NCI-H2029 (cell line): Measurements from ENCODE around the gene PRLR.

ENCODE experiments used
- DNase-seq: peaks from one replicate; lab custom pipeline; 2025; lab: John Stamatoyannopoulos, UW

PRLR gene

DNA sequence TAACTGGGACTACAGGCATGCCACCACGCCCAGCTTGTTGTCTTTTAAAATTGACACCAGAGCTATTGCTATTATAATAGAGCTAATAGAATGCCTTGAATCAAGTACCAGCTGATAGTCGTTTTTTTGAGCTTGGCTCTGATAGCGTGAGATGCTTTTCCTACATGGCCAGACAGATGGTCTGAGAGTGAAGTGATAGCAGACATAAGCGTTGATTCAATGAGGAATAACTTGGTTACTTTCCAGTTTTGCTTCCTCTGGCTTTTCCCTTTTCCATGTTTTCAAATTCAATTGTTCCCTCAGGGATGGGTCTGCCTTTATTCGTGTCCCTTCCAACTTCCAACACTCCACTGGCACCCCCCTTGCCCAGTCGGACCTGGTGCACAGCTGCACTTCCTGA, 197.9 kb downstream of the PRLR start:
- DNase-seq = no peak

DNA sequence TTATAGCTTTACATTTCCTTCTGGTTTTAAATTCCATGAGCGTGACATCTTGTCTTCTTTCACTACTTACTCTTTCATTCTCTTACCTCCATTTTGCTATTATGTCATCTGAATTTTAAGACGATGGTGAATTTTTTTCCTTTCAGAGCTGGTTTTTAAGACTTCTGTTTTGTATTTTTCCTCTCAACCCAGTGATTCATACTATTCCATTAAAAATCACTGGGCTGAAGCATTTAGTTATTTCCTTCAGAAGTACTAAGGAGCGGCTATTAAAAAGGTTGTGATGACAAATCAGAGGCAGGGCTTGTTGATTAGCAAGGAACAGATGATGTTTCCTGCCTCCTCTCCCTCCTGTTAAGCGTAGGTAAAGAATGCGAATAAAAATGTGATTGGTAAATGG, 199.0 kb downstream of the PRLR start:
- no peak for DNase-seq

DNA sequence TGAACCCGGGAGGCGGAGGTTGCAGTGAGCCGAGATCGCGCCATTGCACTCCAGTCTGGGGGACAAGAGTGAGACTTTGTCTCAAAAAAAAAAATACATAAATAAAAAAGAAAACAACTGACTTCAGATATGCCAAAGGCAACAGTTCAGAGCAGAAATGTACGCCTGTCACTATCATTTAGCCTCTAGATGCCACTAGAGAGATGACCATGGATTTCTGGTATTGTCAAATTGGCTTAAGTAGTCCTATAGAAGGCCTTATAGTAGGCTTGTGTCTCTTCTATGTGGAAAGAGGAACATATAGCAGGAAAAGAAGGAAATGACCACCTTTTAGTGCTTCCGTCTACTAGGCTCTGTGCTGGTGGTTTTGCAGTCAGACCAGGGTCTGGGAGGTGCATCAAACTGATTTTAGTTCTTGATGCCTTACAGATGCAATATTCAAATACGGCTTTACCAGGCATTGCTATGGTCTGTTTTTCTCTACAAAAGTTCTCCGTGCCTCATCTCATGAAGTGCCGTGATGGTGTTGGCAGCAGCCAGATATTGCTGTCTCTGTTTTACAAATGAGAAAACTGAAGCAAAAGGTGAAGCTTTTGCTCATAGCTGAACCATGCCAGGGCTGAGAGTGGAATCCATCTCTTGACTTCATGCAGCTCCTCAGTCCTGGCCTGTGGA, 199.7 kb downstream of the PRLR start:
- DNase-seq = no peak

DNA sequence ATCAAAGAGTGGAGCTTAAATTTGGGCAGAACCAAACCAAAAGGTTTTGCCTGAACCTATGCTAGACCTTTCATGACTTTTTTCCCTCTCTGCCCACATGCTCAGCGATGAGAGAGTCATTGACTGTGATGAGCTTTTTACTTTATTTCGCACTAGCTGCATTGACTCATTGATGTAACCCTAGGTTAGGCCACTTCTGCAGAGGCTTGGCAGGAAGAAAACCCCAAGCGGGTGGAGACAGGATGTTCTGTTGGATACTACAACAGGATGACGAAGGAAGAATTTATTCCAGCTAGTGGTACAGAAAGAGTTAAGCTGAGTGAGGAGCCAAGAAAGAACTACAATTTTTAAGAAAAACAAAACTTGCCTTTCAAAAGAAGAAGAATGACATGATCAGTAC, 201.0 kb downstream of the PRLR start:
- DNase-seq = no peak

DNA sequence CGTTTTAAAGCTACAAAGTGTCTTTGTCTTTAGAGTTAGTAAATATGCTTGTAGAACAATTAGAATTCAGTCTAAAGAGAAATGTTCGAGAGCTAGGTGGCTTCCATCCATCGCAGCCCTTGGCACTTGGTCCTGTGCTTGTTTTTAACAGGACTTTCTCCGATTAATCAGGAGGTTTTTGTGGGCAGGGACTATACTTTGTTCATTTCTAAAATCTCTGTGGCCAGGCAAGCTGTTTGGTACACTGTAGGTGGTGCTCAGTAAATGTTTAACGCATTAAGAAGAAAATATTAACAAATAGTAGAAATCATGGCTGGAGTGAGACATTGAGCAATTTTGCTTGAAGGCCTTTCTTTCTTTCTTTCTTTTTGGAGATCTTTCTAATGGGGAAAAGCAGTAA, 203.3 kb downstream of the PRLR start:
- no peak for DNase-seq

DNA sequence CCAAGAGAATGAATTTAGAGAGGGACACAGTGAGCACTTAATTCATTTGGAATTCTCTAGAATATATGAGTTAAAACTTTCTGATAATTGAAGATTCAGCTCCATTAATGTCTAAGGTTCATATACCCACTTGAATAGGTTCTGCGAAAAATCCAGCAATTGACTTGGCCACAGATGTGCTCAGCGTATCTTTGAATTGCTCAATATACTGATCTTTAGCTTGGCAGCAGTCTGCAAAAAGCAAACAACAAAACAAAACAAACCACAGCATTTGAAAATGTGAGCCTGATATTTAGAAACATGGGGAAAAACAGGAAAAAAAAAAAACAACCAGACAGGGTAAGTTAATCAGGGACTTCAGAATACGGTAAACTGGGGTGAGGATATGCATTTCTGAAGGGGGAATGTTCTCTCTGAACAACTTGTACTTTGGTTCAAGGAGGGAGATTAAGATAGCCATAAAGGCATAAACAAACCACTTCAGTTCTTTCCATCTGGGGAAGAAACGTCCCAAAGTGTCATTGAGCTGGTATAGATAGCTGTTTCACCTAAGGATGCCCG, 203.9 kb downstream of the PRLR start:
- DNase-seq = no peak

DNA sequence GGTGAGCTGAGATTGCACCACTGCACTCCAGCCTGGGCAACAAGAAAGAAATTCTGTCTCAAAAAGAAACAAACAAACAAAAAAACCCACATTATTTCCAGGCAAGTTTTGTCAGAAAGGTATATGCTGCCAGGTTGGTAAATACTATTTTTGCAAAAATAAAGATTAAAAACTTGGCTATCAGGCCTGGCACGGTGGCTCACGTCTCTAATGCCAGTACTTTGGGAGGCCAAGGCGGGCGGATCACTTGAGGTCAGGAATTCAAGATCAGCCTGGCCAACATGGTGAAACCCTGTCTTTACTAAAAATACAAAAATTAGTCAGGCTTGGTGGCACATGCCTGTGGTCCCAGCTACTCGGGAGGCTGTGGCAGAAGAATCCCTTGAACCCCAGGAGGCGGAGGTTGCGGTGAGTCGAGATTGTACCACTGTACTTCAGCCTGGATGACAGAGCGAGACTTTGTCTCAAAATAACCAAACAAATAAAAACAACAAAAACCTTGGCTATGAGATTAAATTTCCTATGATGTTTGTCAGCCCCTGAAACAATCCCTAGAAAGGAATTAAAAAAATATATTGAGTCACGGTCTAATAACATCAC, 205.3 kb downstream of the PRLR start:
- no peak for DNase-seq

DNA sequence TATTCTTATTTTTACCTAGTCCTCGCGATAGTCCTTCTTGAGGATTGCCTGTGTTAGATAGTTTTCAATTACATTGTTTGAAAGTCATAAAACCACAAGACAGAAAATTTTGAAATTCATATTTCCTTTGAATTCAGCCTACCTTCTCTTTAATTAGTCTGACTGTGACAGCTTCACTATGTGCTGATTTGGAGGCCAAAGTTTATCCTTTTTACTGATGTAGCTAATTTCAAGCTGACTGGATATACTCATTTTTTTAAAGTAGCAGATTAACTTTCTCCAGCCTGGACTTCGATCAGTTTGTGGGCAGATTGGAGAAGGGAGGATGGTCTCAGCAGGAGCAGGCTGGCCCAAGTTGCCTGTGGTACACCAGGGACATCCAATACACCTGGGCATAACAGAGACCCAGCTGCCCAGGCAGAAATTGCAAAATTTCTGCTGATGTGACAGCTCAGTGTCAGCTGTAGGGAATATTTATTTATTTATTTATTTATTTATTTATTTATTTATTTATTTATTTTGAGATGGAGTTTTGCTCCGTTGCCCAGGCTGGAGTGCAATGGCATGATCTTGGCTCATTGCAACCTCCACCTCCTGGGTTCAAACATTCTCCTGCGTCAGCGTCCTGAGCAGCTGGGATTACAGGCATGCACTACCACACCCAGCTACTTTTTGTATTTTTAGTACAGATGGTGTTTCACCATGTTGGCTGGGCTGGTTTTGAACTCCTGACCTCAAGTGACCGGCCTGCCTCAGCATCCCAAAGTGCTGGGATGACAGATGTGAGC, 206.7 kb downstream of the PRLR start:
- DNase-seq = no peak

DNA sequence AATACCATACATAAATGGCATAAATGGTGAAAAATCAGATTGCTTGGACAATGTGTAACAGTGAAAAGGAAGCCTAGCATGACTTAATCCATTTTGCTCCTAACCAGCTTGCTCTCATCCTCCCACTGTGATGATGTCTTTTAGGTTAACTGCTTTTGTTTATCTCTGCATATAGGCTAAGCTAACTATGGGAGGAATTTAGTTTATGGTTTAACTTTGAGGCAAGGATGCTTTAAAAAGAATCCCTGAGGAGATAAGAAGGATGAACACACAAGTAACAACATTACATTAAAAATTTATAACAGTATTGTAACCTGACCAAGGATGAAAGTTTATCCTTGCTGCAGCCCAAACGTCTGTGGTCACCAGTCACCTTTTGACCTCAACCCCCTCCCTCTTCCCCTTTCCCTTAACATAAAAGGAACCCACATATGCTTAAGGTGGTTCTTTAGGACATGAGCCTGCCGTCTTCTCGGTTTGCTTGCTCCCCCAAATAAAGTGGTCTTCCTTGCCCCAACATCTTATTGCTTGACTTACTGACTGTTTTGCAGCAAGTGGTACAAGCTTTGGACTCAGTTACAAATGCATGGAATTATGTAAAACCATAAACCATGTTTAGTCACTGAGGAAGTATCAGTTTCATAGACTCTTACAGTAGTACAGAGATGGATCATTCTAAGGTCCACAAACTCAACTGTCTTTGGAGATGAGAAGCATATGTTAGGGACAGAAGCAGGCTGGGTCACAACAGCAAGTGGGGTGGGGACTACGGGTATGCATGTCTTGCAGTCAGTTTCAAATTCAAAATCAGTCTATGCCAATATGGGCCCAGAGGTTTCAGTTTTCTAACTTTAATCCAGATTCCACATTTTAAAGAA, 213.9 kb downstream of the PRLR start:
- no peak for DNase-seq

DNA sequence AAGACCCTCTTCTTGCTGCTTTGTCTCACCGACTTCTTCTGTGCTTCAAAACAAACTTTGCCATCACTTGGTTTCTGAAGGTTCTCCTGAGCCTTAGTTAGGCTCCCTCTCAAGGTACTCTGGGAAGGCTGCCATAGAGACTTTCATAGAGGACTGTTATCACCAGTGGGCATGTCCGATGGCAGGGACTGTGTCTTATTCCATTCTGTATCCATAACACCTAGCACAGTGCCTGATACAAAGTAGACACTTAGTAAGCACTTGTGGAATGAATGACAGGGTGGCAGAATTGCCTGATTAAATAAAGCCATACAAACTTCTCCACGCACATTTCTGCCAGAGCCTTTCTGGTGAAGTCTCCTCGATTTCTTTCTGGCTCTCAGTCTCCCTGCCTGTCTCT, 215.2 kb downstream of the PRLR start:
- no peak for DNase-seq

DNA sequence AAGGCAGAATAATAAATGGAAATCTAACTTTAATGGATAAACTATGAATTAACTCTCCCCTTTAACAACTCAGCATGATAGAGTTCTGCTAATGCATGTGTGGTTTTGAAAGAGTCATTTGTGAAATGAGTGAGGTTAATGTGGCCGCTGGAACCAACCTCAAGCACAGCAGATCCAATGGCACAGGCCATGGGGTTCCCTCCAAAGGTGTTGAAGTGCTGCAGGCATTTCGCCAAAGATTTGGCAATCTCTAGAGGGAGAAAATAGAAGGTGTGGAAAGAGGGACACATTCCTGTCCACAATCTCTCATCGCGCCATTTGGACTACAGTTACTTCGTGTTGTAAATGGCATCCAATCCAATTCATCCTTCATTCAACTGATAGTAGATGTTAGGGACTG, 217.5 kb downstream of the PRLR start:
- DNase-seq = no peak

DNA sequence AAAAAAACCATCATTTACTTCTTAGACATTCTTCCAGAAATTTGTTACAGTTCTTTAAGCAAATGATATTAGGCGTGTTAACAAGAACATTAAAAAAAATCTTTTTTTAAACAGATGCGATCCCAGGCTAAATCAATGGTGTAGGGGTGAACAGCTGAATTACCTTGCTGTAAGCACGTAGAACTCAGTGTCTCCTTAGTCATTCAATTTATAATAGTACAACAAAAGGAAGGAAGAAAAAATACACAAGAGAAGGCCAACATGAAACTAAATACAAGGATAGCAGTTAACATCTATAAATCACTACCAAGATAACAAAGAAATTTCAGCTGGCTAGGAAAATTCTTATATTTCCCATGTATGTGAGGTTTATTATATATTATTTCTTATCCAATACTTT, 217.9 kb downstream of the PRLR start:
- no peak for DNase-seq

DNA sequence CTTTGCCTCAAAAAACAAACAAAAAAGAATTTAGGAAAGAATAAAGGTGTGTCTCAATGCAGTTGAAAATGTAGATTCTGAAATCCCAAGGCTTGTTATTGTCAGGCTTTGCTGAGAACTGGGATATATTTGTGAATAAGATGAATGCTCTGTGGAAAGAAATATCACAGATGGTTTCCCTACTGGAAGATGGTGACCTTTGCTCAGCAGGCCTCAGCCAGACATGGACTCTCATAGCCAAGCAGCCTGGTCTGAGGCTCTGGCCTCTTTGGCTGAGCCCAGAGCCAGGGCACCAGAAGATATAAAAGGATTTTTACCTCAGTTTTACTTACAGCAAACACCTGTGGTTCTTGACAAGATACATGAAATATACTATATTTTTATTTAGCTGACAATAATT, 219.6 kb downstream of the PRLR start:
- DNase-seq = no peak

DNA sequence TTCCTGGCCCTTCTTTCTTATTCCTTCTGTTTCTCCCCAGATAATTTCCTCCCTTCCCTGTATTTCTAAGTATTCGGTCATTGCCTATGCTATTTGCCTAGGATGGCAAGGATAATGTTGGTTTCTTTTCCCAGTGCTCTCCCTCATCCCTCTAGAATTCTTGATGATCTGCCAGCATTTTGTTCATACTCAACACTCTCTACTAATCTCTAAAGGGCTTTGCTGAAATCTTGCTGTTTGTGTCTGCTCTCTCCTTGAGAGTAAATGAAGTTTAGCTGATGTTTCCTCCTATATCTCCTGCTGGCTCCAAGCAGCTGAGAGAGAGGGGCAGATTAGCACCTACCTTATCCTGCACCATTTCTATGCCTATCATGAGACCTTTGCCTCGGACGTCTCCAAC, 220.6 kb downstream of the PRLR start:
- DNase-seq = no peak

DNA sequence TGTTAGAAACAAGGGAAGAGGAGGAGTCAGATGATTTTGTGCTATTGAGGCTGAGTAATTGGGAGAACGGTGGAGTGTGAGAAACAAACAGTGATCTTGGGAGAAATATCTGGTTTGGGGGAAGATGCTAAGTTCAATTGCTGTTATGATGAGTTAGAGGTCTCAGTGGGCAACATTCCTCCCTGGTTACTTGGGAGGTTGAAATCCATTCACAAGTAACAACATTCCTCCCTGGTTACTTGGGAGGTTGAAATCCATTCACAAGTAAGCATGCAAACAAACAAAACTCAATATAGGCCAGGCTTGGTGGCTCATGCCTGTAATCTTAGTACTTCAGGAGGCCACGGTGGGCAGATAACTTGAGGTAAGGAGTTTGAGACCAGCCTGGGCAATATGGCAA, 221.3 kb downstream of the PRLR start:
- no peak for DNase-seq

DNA sequence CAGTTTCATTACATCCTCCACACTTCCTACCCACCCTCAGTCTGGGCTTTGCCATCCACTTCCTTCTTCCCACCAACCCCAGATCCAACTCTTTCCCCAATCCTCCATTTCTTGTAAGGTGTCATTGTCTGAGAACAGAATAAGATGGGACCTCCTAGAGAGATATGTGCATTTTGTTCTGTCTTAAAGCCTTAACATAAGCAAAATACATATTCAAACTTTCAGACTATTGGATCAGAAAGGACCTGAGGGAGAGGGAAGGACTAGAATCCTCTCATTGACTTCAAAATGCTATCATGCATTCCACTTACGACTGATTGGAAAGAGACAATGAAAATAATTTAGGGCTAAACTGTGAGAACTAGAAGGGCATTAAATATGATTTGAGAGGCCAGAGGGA, 225.5 kb downstream of the PRLR start:
- no peak for DNase-seq

DNA sequence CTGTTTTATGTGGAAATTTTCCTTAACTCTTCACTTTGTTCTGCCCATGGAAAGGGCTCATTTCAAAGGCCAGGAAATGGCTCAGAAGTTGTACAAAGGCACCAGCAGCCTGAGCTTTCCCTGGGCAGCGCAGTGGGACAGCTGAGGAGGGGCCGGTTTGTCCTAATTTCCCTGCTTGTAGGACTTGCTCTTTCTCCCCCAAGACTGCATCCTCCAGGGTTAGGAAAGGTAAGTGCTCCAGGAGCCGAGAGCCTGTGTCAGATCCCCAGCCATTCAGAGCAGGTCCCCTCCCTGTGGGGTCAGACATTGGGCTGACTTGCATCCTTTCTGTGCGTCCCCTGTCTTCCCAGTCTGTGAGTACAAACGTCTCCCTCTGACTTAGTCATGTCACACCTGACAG, 226.1 kb downstream of the PRLR start:
- no peak for DNase-seq

DNA sequence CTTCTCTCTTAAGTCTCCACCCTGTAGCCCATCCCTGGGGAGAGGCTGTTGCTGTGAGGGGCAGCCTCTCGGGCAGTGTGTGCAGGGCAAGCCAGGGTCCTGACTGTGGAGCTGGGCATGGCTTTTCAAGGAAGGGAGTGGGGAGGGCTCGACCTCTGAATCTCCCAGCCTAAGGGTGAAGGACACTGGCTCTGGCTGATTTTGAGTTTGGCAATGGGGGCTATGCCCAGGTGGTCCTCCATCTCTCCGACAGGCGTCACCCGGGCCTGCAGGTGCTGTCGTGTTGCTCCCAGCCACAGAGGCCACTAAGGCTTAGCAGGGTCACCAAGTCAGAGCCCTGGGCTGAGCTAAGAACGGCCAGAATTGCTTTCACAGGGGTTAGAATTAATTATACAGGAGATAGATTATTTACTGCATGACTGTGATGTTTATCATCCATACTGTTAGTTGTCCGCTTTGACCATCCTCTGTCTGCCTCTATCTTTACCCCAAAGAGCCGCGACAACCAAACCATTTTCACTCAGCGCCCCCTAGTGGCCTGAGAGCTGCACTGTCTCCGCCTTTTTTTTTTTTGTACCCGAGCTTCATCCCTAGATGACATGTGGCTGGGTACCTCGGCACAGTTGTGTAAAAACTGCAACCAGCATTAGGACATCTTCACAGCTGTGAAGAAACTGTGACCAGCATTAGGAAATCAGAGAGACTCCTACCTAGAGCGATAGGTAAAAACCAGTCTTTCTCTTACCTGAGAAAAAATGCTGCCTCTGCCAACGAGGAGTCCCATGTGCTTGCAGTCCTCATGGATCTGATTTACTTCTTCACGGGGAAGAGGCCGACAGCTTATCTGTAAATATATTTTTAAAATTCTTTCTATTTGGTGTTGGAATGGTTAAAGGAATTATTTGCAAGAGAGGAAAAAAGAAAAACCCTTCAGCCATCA, 227.0 kb downstream of the PRLR start:
- peak; percentile 40 for DNase-seq

DNA sequence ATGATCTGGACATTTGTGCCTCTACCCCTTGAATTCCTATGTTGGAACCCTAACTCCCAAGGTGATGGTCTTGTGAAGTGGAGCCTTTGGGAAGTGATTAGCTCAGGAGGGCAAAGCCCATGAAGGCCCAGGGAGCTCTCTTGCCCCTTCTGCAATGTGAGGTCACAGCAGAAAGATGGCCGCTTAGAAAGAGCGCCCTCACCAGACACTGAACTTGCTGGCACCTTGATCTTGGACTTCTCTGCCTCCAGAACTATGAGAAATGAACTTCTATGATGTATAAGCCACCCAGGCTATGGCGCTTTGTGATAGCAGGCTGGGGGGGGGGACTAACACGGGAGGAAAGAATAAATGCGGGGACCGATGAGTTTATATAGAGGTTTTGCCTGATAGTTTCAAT, 227.8 kb downstream of the PRLR start:
- no peak for DNase-seq

DNA sequence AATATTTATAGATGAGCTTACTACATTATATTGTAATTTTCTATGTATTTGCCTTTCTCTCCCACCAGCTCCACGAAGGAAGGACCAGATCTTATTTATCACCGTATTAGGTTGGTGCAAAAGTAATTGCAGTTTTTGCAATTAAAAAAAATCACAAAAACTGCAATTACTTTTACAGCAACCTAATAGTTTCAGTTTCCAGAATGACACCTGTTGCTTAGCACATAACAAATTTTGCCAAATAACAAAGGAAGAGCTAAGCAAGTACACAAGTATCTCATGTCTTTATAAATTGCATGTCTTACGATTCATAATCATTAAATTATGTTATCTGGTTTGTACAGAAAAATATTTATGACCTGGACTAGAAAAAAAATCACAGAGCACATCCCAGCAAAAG, 228.4 kb downstream of the PRLR start:
- no peak for DNase-seq
